Measurements from ENCODE around the gene RASAL2. TPM values are rescaled to one million over a fixed set of nuclear protein-coding genes. Genes with fewer than 3 reads are reported as not detected.

Gene RASAL2
- total RNA-seq, result 19.8 and 20.9 TPM in 2 replicates

GRCh38 chr1:178093951-178094738 is at the start of gene RASAL2:
Gene RASAL2, plus strand, starts transcription at chr1:178094104. Its CDS starts 389 bp downstream, at chr1:178094493.

DNA sequence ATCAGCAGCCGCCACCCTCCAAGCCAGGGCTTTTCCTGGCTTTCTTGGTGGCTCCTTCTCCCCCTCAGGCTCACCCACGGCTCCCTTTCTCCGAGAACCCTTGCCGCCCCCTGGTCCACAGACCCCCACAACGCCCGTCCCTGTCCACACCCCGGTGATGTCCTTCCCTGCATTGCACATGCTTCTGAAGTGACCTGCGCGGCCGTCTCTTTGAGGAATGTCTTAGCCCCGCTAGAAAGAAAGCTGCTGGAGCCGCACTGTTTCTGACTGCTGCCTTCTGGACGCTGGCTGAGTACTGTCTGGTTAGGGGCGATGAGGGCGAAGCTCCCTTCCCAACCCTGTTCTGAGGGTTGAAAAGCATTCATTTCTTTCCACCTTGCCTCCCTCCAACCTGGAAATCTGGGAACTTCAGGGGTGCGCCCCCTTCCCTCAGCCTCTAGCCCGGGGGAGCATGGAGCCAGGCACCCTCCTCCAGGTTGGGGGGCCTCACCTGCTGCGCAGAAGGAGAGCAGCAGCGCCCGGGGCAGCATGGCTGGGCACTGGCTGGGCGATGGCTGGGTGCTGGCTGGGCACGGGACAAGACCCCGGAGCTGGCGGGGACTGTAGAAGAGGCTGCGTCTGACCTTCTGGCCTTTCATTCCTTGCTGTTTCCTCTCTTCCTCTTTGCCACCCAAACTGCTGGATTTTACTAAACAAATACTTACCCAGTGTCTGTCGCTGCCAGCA is 402.7 kb downstream of the RASAL2 start, which contains the start of gene CLEC20A:
Gene CLEC20A (minus strand): TSS at position 555 of the 726 bp plus-strand sequence. CDS start 25 bp downstream, at position 530.

DNA sequence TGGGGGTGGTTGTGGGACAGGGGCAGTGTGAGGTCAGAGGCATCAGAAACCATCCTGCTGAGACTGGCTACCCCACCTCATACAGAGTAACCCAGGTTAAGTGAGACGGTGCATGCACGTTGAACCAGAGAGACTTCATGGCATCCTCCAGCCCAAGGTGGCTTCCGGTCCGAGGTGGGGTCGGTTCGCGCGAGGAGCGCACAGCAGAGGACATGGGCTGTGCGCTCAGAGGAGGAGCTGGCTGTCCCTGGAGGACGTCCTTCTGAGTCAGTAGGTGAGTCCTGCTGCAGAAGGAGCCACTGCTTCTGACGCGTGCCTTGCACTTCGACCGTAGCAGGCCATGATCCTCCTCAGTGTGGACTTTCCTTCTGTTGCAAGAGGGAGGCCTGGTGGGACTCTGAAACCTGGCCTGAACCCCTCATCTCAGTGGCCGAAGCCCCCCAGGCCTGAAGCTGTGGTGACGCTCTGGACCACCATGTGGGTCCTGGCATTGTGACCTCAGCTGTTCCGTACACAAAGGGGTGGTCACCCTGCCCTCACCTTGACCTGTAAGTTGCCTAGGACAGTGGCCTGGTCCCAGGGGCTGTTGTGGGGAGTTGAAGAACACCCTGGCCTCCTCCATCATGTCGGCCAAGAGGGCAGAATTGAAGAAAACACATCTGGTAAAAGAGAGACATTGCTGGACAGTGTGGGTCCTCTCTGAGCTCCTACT is 418.8 kb downstream of the RASAL2 start, which contains the start of gene TEX35:
Gene TEX35 (plus strand): TSS at position 544 of the 712 bp plus-strand sequence. CDS start 80 bp downstream, at position 624.

Other genes with a start within 250 kb of the RASAL2 start
- 0.42 and 2.0 TPM in 2 replicates for gene SEC16B, start 124.0 kb upstream of the RASAL2 start, total RNA-seq